Activated CD4-positive, alpha-beta T cell treated with anti-CD3 and anti-CD28 coated beads, Interleukin-10, Interleukin-2, amounts not matched to agents 100 ng/mL and 50 ng/mL, durations not matched to agents 16 hours and 8 hours (primary cell): ENCODE data around the gene UTP20.
"Not testable (repeated sequence)": the region's sequence is repeated elsewhere in the genome, so short reads cannot be mapped to it uniquely, and the experiment has no call there.

Source experiments
- DNase-seq: peaks from one replicate; pipeline ENCODE4 v3.0.0-alpha.2; 2020

UTP20 gene

DNA sequence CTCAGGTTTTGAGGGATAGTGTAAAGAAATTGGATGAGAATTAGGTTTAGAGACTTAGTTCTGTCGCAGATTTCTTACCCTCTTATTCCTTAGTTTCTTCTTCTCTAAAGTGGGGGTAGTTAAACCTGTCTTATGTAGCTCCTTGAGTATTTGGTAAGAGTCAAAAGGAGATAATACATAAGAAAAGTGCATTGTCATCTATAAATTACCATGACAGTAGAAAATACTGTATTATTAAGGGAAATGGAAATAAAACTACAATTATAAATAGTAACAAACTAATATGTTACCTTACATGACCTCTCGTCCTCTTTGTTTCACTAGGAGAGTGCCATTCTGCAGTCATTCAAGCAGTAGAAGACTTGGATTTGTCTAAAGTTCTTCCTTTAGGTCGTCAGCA, 49.0 kb downstream of the UTP20 start:
- no peak for DNase-seq

DNA sequence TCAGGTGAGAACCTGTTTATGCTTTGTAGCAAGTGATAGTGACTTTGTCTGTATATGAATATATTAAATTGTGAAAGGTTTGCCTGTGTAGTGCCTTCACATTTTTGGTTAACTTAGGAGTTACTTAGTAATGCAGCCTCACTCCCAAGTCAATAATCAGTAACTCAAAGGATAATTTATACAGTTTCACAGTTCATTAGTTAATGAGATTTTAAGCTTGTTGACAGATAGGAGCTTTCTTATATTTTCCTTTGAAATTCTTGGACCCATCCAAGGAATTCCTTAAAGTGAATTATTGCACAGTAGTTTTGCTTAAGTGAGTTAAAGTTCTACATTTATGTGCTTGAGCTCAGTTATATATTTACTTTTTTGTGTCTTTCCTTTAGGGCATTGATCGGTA, 50.7 kb downstream of the UTP20 start:
- DNase-seq: no peak

DNA sequence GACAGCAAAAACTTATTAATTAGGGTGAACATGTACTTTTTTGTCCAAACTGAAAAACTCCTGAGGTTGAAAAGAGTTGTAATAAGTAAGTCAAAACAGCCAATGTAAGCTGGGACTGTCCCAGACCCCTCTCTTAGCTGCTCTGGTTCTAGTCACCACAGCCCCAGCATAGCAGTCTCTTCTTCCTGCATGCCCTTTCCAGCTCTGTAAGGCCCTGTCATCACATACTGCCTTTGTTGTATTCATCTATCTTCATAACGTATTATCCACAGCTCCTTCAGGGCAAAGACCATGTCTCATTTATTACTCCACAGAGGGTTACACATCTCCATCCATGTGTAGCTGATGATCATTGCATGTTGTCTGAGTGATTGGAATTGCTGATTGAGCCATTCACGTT, 56.5 kb downstream of the UTP20 start:
- no peak for DNase-seq

DNA sequence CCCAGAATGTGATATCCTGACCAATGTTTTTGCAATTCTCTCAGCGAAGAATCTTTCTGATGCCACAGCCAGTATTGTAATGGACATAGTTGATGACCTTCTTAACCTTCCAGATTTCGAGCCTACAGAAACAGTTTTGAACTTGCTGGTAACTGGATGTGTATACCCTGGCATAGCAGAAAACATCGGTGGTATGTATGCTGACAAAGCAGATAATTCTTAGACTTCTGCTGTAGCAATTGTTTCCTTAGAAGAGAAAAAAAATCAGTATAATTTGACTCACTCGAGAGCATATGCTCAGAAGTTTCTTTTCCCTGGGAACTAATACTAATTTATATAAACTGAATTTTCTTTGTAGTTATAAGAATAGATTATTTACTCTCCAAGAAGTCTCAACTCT, 58.2 kb downstream of the UTP20 start:
- DNase-seq: no peak

DNA sequence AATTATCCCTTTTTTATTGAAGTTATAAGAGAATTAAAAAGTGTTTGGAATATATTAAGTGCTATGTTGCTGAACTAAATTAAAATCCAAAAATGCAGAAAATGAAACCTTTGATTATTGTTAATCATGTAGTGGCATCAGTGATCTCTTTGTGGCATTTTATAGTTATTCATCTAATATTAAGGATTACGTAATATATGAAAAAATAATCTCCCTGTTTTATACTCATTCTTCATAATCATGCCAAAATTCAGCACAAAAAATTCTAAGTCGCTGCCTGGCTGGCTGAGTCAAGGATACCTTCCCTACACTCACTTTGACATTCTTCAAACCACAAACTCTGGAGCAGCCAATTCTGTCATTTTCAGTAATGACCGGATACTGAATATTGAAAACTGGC, 64.0 kb downstream of the UTP20 start:
- no peak for DNase-seq

DNA sequence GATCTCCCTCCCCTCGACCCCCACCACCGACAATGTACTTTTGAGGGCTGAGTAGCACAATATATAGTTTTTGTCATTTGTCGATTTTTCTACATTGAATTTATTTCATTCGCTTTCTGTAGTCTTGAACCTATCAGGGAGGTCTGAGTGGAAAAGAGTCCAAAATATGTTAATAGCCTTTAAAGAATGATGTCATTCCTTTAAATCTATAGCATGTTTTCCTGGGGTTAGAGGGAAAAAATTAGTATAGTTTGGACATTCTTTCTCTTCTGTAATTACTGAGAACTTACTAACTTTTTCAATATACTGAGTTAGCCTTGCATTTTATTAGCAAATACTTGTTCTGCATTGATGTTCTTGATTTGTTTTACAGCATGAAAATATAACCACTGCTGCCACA, 71.8 kb downstream of the UTP20 start:
- DNase-seq: no peak

DNA sequence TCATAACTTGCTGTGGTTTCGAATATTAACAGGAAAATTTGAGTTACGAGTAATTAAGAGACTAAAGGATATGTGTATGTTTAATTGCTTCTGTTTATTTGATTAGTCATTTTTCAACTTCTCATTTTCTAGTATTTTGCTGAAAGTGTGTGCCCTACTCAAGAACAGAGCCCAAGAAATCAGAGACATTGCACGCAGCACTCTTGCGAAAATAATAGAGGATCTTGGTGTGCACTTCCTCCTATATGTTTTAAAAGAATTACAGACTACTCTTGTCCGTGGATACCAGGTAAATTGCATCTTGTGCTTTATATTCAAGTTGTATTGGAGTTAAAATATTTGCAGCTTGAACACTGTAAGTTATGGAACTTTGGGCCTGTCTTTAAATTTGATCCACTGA, 76.9 kb downstream of the UTP20 start:
- no peak for DNase-seq

DNA sequence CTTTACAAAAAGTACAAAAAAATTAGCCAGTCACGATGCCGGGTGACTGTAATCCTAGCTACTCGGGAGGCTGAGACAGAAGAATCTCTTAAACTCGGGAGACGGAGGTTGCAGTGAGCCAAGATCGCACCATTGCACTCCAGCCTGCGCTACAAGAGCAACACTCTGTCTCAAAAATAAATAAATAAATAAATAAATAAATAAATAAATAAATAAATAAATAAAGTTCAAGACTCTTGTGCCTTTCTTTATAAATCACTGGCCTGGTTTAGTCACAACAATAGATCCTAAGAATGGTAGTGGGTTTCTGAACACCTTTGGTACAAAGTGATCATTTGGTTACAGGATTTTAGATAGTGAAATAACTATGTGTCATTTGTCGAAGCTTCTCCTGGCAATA, 81.5 kb downstream of the UTP20 start:
- no peak for DNase-seq

DNA sequence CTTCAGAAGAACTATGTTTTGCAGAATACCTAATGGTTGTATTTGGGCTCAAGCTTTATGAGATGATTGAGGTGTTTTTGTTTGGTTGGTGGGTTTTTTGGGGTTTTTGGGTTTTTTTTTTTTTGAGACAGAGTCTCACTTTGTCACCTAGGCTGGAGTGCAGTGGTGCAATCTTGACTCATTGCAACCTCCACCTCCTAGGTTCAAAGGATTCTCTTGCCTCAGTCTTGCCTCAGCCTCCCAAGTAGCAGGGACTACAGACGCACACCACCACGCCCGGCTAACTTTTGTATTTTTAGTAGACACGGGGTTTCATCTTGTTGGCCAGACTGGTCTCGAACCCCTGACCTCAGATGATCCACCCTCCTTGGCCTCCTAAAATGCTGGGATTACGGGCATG, 88.1 kb downstream of the UTP20 start:
- no peak for DNase-seq

DNA sequence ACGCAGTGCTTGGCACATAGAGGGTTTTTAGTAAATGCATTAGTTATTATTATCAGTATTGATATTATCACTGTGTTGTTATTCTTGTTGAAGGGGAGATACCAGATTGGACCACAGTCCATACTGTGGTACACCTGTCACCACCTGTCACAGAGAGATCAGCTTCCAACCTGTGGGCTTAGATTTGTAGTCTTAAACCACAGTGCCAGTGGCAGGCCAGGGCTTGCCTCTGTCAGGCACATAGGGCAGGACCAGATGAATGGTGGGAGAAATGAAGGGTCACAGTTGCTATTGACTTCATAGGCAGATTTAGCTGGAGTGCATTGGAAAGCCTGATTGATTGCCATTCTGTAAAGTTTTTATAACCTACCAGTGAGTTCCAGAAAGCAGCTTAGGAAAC, 92.5 kb downstream of the UTP20 start:
- no peak for DNase-seq

DNA sequence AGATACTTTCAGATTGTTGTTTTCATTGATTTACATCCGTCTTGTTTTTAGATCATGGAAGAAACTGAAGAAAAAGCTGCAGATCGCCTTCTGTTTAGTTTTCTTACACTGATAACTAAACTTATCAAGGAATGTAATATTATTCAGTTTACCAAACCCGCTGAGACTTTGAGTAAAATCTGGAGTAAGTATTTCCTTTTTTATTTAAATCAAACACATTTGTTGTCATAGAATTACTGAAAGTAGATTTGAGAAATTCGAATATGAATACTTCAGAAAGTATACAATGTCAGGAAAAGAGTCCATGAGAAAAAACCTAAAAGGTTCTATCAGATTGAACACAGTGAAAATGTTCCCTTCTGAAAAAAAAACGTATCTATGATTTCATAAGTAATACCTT, 95.7 kb downstream of the UTP20 start:
- DNase-seq: peak; percentile 40

DNA sequence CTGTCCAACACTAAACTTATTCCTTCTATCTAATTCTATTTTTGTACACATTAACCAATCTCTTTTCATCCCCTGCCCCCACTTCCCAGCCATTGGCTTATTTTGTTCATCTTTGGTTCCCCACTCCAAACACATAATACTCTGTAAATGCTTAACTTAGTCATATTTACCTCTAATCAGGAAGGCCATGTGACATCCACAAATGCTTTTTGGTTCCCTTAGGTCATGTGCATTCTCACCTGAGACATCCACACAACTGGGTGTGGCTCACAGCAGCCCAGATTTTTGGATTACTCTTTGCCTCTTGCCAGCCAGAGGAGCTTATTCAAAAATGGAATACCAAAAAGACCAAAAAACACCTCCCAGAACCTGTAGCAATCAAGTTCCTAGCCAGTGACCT, 99.2 kb downstream of the UTP20 start:
- no peak for DNase-seq

DNA sequence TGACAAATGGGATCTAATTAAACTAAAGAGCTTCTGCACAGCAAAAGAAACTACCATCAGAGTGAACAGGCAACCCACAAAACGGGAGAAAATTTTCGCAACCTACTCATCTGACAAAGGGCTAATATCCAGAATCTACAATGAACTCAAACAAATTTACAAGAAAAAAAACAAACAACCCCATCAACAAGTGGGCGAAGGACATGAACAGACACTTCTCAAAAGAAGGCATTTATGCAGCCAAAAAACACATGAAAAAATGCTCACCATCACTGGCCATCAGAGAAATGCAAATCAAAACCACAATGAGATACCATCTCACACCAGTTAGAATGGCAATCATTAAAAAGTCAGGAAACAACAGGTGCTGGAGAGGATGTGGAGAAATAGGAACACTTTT, 111.3 kb downstream of the UTP20 start:
- DNase-seq: not testable (repeated sequence)

DNA sequence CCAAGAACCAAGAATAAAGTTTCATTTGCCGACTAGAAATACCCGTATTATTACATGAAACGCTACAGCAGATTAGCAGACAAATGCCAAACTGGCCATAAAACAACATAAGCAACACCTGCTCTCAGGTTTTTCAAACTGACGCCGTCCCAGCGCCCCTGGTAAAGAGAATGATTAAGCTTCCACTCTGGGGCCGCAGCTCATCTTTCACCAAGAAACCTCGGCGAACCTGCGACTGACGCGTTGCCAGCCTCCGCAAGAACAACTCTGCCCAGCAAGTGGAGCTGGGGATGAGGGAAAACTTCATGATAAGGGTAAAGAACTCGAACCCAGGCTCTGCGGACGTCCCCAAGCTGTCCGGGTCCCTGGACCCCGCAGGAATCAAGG, 127.1 kb downstream of the UTP20 start:
- DNase-seq: peak; percentile 8

DNA sequence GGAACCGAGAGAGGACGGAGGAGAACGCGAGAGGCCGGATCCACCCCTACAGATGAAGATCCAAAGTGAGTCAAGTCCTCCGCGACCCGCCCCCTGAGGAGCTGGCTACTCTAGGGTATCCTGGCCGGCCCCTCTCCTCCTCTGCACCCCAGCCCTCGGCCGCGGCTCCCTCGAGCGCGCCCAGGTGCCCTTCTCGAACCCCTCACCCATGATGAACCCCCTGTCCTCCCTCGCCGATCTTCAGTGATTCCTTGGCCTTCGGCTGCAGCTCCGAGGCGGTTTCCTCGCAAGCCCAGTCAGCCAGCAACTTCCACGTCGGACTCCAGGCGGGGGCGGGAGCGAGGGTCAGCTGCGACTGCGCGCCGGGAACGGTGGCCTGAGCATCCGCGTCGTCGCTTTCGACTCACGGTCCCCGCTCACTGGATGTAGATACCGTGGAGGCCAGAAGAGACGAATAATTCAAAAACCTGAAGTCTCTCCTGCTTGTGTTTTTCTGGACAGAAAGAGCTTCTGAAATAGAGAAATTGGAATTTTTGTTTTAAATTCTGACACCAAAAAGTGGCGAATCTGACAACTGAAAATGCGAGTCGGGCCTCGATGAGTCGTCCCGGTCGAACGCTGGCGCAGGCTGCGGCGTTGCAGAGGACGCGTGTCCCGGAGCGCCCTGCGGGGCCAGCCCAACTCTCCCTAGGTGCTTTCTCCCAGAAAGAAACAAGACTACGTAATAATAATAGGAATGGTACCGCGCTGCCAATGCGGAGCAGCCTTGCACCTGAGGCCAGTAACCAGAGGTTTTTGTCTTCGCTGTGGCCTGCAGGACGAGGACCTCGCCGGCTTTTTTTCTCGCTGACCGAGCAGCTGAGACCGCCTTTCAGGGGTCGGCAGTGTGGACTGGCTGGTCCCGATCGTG, 127.8 kb downstream of the UTP20 start, which contains the start of gene ARL1:
ARL1 (minus strand) TSS at position 337 of the 910 bp plus-strand sequence; CDS start at position 210, 127 bp downstream.
- peak; percentile 82 for DNase-seq

DNA sequence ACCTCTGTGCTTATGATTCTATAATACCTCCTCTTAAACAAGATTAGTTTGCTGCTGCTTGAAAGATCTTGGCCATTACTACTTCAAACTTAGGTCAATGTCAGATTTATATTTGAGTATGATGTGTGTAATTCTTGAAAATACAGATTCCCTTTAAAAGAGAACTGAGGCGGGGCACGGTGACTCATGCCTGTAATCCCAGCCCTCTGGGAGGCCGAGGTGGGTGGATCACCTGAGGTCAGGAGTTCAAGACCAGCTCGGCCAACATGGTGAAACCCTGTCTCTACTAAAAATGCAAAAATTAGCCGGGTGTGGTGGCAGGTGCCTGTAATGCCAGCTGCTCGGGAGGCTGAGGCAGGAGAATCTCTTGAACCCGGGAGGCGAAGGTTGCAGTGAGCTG, 130.3 kb downstream of the UTP20 start:
- DNase-seq: not testable (repeated sequence)

DNA sequence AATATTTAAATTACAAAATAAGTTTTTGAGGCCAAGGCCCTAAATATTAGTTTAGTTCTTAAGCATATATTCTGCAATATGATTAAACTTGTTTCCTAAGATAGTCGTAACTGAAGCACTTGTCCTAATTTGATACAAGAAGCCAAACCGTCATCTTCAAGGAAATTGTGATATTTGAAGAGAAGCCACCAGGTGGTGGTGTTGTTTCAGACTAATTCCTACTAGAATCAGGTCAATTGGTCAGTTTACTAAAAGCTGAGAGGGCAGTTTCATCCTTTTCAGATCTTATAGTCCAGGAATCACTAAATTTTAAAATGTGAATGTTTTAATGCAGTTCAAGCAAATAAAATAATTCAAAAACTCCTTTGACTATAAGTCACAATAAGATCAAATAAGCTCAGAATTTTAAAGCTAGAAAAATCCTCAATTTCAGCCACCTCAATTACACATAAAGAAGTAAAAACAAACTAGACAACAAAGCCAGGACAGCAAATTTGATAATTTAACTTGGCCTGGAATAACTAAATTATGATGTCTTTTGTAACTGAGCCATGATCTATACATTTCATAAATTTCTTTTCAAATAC, 134.7 kb downstream of the UTP20 start:
- DNase-seq: peak; percentile 53

DNA sequence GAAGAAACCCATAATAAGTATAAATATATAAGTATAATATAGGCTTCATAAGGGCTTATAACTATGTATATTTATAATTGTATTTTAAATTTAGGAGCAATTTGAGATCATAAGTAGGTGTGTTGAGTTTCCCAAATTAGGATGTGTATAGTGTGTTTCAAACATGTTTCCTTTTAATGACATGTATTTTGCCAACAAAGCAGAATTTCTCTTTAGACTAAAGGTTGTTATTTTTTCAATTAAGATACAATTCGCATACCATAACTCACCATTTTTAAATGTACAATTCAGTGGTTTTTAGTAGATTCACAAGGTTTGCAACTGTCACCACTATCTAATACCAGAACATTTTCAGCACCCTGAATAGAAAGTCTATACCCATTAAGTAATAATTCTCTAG, 135.3 kb downstream of the UTP20 start:
- no peak for DNase-seq

DNA sequence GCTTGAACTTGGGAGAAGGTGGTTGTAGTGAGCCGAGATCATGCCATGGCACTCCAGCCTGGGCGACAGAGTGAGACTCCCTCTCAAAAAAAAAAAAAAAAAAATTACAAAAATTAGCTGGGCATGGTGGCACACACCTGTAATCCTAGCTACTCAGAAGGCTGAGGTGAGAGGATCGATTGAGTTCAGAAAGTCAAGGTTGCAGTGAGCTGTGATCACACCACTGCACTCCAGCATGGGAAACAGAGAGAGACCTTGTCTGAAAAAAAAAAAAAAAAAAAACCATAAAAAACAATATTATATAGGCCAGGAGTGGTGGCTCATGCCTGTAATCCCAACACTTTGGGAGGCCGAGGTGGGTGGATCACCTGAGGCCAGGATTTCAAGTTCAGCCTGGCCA, 142.2 kb downstream of the UTP20 start:
- not testable (repeated sequence) for DNase-seq

DNA sequence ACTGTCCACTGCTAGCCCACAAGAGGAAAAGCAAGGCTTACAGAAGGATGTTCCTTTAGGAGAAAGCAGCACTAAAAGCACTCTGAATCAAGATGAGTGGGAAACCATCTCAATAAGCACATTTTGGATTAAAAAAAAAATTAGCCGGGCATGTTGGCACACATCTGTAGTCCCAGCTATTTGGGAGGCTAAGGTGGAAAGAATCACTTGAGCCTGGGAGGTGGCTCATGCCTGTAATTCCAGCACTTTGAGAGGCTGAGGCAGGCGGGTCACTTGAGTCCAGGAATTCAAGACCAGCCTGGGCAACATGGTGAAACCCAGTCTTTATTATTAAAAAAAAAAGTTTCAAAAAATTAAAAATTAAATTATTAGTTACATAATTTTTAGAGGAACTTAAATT, 144.7 kb downstream of the UTP20 start:
- DNase-seq: no peak

DNA sequence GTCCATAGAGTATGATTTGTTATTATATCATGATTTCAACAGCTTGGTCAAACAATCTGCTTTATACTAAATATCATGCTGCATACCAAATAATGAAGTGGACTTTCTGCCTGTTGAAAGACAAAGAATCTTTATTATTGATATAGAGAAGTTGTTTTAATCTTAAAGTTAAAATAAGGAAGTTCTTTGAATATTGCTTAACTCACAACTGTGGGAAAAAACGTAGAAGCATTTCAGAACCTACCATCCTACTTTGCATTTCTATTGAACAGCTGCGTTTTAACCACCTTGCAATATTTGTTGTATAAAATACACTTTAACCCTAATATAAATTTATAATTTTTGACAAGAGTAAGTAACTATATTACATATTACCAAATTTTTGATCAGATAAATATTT, 150.6 kb downstream of the UTP20 start:
- DNase-seq: no peak

DNA sequence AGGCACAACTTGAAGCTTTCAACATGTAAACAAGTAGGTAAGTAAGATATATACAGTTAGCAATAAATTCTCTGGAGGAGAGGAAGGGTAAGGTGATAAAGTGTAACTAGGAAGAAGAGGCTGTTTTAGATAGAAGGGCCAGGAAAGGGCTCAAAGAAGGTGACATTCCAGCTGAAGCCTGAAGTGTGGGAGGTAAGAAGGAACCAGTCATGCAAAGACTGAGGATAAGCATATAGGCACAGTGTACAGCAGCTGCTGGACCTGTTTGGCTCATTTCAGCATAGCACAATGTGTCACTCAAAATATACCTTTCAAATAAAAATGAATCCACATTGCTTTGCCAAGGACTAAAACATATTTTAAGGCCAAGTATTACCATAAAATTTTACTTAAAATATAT, 156.2 kb downstream of the UTP20 start:
- no peak for DNase-seq
